ENCODE results near the gene LSM14A.
"Not testable (repeated sequence)": the region's sequence is repeated elsewhere in the genome, so short reads cannot be mapped to it uniquely, and the experiment has no call there.

The LSM14A gene

GRCh38 chr19:34158966-34159365 lies 13.3 kb upstream of the LSM14A start:
- DNase-seq: not testable (repeated sequence)

GRCh38 chr19:34159541-34159940 lies 12.8 kb upstream of the LSM14A start:
- not testable (repeated sequence) for DNase-seq

GRCh38 chr19:34161902-34162301 lies 10.4 kb upstream of the LSM14A start:
- DNase-seq: not testable (repeated sequence)

GRCh38 chr19:34165295-34165738 lies 7.0 kb upstream of the LSM14A start:
- DNase-seq: no peak

GRCh38 chr19:34169475-34170199 lies 2.7 kb upstream of the LSM14A start:
- not testable (repeated sequence) for DNase-seq

- DNase-seq: peak in 1 of 58 donors; percentile 16
Observed at GRCh38 chr19:34171539-34171876, 796 bp upstream of the LSM14A start.

- DNase-seq: peak in 15 of 58 donors; percentile 16 to 66 (median 33)
Observed at GRCh38 chr19:34172661-34173192, 423 bp downstream of the LSM14A start.

- peak in 12 of 58 donors; percentile 1 to 46 (median 13) for DNase-seq
Observed at GRCh38 chr19:34173193-34173956, 1.1 kb downstream of the LSM14A start.

- DNase-seq: not testable (repeated sequence)
Observed at GRCh38 chr19:34175173-34175572, 2.9 kb downstream of the LSM14A start.

- DNase-seq: no peak
Observed at GRCh38 chr19:34176581-34176980, 4.3 kb downstream of the LSM14A start.

- DNase-seq: no peak
Observed at GRCh38 chr19:34178274-34178610, 5.9 kb downstream of the LSM14A start.

- no peak for DNase-seq
Observed at GRCh38 chr19:34179066-34179465, 6.8 kb downstream of the LSM14A start.

GRCh38 chr19:34180273-34180672 lies 8.0 kb downstream of the LSM14A start:
- DNase-seq: no peak

GRCh38 chr19:34180709-34181108 lies 8.4 kb downstream of the LSM14A start:
- DNase-seq: no peak

- no peak for DNase-seq
Observed at GRCh38 chr19:34181111-34181864, 9.0 kb downstream of the LSM14A start.

GRCh38 chr19:34182125-34182524 lies 9.8 kb downstream of the LSM14A start:
- DNase-seq: no peak

GRCh38 chr19:34184880-34185491 lies 12.7 kb downstream of the LSM14A start:
- no peak for DNase-seq

- no peak for DNase-seq
Observed at GRCh38 chr19:34186205-34186604, 13.9 kb downstream of the LSM14A start.

- no peak for DNase-seq
Observed at GRCh38 chr19:34187011-34187410, 14.7 kb downstream of the LSM14A start.

GRCh38 chr19:34188408-34188807 lies 16.1 kb downstream of the LSM14A start:
- no peak for DNase-seq

GRCh38 chr19:34189199-34189916 lies 17.1 kb downstream of the LSM14A start:
- DNase-seq: no peak
